HFFc6 (cell line): Measurements from ENCODE around the gene MLEC. TPM values are rescaled to one million over a fixed set of nuclear protein-coding genes. Genes with fewer than 3 reads are reported as not detected.
"Not testable (repeated sequence)": the region's sequence is repeated elsewhere in the genome, so short reads cannot be mapped to it uniquely, and the experiment has no call there.

Experiments
- DNase-seq: peaks from one replicate; pipeline ENCODE4 v3.0.0-alpha.2; 2018
- H3K27ac Mint-ChIP-seq: 2 replicates; pipeline ENCODE4 v1.8.0; 2020; ENCODE audit warnings: mild to moderate bottlenecking, mixed read lengths
- H3K27me3 Mint-ChIP-seq: 2 replicates; pipeline ENCODE4 v1.8.0; 2021; ENCODE audit warnings: mild to moderate bottlenecking, moderate library complexity, mixed read lengths; ENCODE audit not compliant: insufficient read depth
- H3K36me3 Mint-ChIP-seq: 2 replicates; pipeline ENCODE4 v1.8.0; 2021; ENCODE audit warnings: low read depth, mixed read lengths
- H3K4me1 Mint-ChIP-seq: 2 replicates; pipeline ENCODE4 v1.8.0; 2020; ENCODE audit warnings: low read depth, mixed read lengths
- H3K4me3 Mint-ChIP-seq: 2 replicates; pipeline ENCODE4 v1.8.0; 2020; ENCODE audit warnings: mild to moderate bottlenecking, moderate library complexity, mixed read lengths
- H3K9me3 Mint-ChIP-seq: 2 replicates; pipeline ENCODE4 v1.8.0; 2020; ENCODE audit warnings: mild to moderate bottlenecking, mixed read lengths
- total RNA-seq, 6 experiments: library from RNA; stranded (reverse); fragmentation: NEBNext Ultra II Directional; extraction: Animal tissue kit (Norgen Biotek cat#: 25700); gene quantifications; 2 replicates in 1 of 6; 3 replicates in 5 of 6; pipeline ENCODE4 v1.2.3, GENCODE V29; 2021
- TF ChIP-seq, protein P1 (sequence below): fragments of 200-600 bp; sonication (generic); IDR thresholded peaks from 2 replicates; pipeline ENCODE4 v1.5.0; 2021; ENCODE audit warnings: antibody characterized with exemption, mild to moderate bottlenecking

MLEC gene
- total RNA-seq, 6 experiments from 2014 or later: 195 to 241 (median 209) TPM

DNA sequence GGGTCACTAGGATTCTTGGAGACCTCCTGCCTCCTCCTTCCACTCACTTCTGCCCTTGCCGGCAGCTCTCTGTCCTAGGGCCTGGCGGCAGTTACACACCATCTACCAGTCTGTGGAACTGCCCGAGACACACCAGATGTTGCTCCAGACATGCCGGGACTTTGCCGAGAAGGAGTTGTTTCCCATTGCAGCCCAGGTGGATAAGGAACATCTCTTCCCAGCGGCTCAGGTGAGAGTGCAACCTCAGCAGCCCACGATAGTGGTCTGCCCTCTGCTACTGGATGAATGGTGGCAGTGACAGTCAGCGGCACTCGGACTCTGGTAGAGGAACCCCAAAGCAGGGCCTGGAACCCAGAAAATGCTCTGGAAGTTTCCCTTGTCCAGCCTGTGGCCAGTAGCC lies 40.0 kb downstream of the MLEC start:
- Mint-ChIP-seq H3K36me3 (peaks cover 31% of the 10 kb centered on the region), H3K27me3 (peaks cover 2% of the 10 kb centered on the region; the same call in 1 of the 2 replicates), H3K27ac (no peak overlapping the region), H3K4me1 (peaks cover 10% of the 10 kb centered on the region), H3K9me3 (no peaks in the 10 kb centered on the region), H3K4me3 (no peak overlapping the region)
- TF ChIP-seq, protein P1, sequence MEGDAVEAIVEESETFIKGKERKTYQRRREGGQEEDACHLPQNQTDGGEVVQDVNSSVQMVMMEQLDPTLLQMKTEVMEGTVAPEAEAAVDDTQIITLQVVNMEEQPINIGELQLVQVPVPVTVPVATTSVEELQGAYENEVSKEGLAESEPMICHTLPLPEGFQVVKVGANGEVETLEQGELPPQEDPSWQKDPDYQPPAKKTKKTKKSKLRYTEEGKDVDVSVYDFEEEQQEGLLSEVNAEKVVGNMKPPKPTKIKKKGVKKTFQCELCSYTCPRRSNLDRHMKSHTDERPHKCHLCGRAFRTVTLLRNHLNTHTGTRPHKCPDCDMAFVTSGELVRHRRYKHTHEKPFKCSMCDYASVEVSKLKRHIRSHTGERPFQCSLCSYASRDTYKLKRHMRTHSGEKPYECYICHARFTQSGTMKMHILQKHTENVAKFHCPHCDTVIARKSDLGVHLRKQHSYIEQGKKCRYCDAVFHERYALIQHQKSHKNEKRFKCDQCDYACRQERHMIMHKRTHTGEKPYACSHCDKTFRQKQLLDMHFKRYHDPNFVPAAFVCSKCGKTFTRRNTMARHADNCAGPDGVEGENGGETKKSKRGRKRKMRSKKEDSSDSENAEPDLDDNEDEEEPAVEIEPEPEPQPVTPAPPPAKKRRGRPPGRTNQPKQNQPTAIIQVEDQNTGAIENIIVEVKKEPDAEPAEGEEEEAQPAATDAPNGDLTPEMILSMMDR: no peak
- DNase-seq: no peak

DNA sequence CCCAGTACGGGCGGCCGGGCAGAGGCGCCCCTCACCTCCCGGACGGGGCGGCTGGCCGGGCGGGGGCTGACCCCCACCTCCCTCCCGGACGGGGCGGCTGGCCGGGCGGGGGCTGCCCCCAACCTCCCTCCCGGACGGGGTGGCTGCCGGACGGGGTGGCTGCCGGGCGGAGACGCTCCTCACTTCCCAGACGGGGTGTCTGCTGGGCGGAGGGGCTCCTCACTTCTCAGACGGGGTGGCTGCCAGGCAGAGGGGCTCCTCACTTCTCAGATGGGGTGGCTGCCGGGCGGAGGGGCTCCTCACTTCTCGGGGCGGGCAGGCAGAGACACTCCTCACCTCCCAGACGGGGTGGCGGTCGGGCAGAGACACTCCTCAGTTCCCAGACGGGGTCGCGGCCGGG lies 45.2 kb downstream of the MLEC start:
- DNase-seq, H3K36me3 Mint-ChIP-seq, H3K27ac Mint-ChIP-seq, H3K27me3 Mint-ChIP-seq, H3K4me3 Mint-ChIP-seq, H3K4me1 Mint-ChIP-seq, H3K9me3 Mint-ChIP-seq: not testable (repeated sequence)

DNA sequence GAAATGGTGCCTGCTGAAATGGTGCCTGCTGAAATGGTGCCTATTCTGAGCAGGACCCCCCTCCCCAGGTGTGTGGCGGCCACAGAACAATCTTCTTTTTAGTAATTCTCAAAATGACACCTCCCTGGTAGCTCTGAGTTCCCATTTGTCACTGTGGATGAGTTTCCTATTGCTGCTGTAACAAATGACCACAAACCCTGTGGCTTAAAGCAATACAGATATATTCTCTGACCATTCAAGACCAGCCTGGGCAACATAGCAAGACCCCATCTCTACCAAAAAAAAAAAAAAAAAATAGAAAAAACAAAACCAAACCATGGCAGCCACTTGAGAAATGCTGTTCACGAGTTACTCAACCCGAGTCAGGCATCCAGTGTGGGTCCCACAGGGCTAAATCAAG lies 46.6 kb downstream of the MLEC start:
- no peak for DNase-seq
- Mint-ChIP-seq H3K4me3 (no peak overlapping the region), H3K36me3 (0 out of 2 replicates have a peak, but pooled peaks cover 4% of the 10 kb centered on the region), H3K27ac (no peak overlapping the region), H3K27me3 (peaks cover 1% of the 10 kb centered on the region; the same call in 1 of the 2 replicates), H3K4me1 (no peaks in the 10 kb centered on the region), H3K9me3 (no peaks in the 10 kb centered on the region)
- TF ChIP-seq, protein P1: no peak

DNA sequence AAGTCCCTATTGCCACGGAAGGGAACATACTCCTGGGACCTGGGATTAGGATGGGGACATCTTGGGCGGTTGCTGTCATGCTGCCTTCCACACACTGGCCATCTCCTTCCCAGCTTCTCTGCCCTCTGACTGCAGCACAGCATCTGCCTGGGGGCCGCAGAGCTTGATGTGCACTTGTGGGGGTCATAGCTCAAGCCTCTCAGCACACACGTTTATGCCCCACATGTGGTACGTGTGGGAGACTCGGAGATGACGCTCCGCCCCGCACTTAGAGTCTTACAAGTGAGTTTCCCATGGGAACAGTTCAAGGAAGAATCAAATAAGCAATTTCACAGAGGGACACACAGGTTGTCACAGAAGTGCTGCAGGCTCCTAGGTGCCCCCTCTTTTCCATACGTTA lies 47.3 kb downstream of the MLEC start:
- peaks cover 1% of the 10 kb centered on the region; the same call in 1 of the 2 replicates for H3K27me3 Mint-ChIP-seq
- no peak overlapping the region for H3K4me3 Mint-ChIP-seq

DNA sequence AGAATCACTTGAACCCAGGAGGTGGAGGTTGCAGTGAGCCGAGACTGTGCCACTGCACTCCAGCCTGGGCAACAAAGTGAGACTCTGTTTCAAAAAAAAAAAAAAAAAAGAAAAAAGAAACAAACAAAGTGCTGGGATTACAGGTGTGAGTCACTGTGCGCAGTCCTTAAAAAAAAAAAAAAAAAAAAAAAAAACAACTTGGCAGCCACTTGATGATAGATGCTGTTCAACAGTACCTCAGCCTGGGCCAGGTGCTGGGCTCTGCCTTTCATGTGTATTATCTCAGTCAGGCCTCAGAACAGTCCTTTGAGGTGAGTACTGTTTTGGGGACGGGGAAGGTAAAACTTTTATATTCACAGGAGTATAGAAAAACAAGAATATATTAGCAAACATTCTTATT lies 48.2 kb downstream of the MLEC start:
- Mint-ChIP-seq H3K27me3 (peaks cover 1% of the 10 kb centered on the region; the same call in 1 of the 2 replicates), H3K9me3 (no peaks in the 10 kb centered on the region), H3K27ac (no peak overlapping the region), H3K4me1 (no peaks in the 10 kb centered on the region), H3K4me3 (no peak overlapping the region), H3K36me3 (no peaks in the 10 kb centered on the region)
- DNase-seq: no peak
- TF ChIP-seq, protein P1: no peak

More for the DNA sequence above, 47.3 kb downstream of the MLEC start:
- Mint-ChIP-seq H3K36me3 (0 out of 2 replicates have a peak, but pooled peaks cover 4% of the 10 kb centered on the region), H3K27ac (no peak overlapping the region), H3K4me1 (no peaks in the 10 kb centered on the region), H3K9me3 (no peaks in the 10 kb centered on the region)
- DNase-seq: no peak
- TF ChIP-seq, protein P1: no peak

DNA sequence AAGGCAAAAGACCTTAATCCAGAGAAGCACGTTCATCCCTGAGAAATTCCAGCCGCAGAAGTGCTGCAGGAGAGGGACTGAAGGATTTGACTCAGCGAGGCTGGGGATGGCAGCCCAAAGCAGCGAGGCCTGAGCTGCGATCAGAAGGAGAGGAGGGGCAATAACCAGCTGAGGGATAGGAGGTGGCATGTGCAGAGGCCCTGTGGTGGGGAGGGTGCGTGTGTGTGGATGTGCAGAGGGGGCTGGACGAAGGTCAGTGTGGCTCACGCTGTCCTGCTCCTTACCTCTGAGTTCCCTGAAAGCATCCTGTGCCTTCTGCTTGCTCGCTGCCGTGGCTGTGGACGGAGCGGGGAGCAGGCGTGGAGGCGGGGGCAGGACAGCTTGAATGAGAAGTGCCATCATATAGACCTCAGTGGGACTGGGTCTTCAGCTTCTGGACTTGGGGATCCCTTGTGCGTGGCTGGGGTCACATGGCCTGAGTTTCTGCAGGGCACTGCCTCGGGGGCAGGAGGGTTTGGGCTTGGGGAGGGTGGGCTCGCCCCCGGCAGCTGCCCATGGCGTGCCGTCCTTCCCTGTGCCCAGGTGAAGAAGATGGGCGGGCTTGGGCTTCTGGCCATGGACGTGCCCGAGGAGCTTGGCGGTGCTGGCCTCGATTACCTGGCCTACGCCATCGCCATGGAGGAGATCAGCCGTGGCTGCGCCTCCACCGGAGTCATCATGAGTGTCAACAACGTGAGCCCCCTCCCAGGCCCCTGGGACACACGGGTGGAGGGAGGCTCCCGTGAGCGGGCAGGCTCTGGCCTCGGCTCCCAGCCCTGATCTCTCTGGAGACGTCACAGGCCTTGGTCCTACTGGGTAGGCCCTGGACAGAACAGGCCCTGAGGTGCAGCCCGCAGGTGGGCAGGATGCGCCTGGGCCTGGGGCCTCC lies 49.7 kb downstream of the MLEC start:
- peaks cover 1% of the 10 kb centered on the region; the same call in 1 of the 2 replicates for H3K27me3 Mint-ChIP-seq
- TF ChIP-seq, protein P1: no peak
- H3K27ac Mint-ChIP-seq: no peak overlapping the region
- H3K9me3 Mint-ChIP-seq: no peaks in the 10 kb centered on the region
- no peak overlapping the region for H3K4me3 Mint-ChIP-seq
- no peaks in the 10 kb centered on the region for H3K36me3 Mint-ChIP-seq
- H3K4me1 Mint-ChIP-seq: no peaks in the 10 kb centered on the region
- DNase-seq: no peak
